GM21423 (cell line): Measurements from ENCODE around the gene ADAM10.

Experiments
- ATAC-seq: cut with Tn5 transposase; IDR thresholded peaks from one replicate; pipeline ENCODE4 v1.9.1; 2021; ENCODE audit warnings: mild to moderate bottlenecking, moderate library complexity; ENCODE audit not compliant: unreplicated experiment

ADAM10 gene

GRCh38 chr15:58555162-58556027 is 194.1 kb downstream of the ADAM10 start:
- no peak for ATAC-seq

GRCh38 chr15:58554758-58555157 is 194.7 kb downstream of the ADAM10 start:
- no peak for ATAC-seq

GRCh38 chr15:58553365-58553918 is 196.1 kb downstream of the ADAM10 start:
- no peak for ATAC-seq

GRCh38 chr15:58552505-58553364 is 196.8 kb downstream of the ADAM10 start:
- ATAC-seq = no peak

- no peak for ATAC-seq
These were observed 197.6 kb downstream of the ADAM10 start for GRCh38 chr15:58551764-58552504.

GRCh38 chr15:58551084-58551763 is 198.3 kb downstream of the ADAM10 start:
- no peak for ATAC-seq

- no peak for ATAC-seq
These were observed 199.8 kb downstream of the ADAM10 start for GRCh38 chr15:58549785-58550074.

GRCh38 chr15:58549013-58549784 is 200.3 kb downstream of the ADAM10 start:
- ATAC-seq = no peak

- no peak for ATAC-seq
These were observed 201.0 kb downstream of the ADAM10 start for GRCh38 chr15:58548308-58549012.

- no peak for ATAC-seq
These were observed 201.7 kb downstream of the ADAM10 start for GRCh38 chr15:58547628-58548307.

GRCh38 chr15:58546635-58547627 is 202.6 kb downstream of the ADAM10 start:
- ATAC-seq = no peak

- no peak for ATAC-seq
These were observed 203.4 kb downstream of the ADAM10 start for GRCh38 chr15:58546066-58546591.

- no peak for ATAC-seq
These were observed 204.0 kb downstream of the ADAM10 start for GRCh38 chr15:58545307-58546065.

GRCh38 chr15:58544756-58545155 is 204.8 kb downstream of the ADAM10 start:
- no peak for ATAC-seq

- ATAC-seq = no peak
These were observed 205.7 kb downstream of the ADAM10 start for GRCh38 chr15:58543664-58544335.
